Measurements from ENCODE around the gene LYZL4. TPM values are rescaled to one million over a fixed set of nuclear protein-coding genes. Genes with fewer than 3 reads are reported as not detected.

LYZL4 gene
- total and polyA plus RNA-seq, 10 of the 15 experiments (the other 5 are each of a cell fraction or from before 2014, with no cell fraction given): 0.10 to 0.11 (median 0.11) TPM; not detected in 7

GRCh38 chr3:42447481-42447880 is 37.1 kb upstream of the LYZL4 start:
- in situ Hi-C loops (cut with MboI) (loop anchor here (5.0 kb wide), 1 partner anchor 325 kb away; no protein-coding TSS in a partner anchor), intact Hi-C loops (cut with micrococcal nuclease; ENCODE audit: unreplicated experiment) (no loop called here)
- Histone ChIP-seq H3K27me3 (replicated peaks in 1 of 2; ENCODE audit: control insufficient read depth in 2 of 2, insufficient read depth in 2 of 2, low read length in 1 of 2) (no peaks in the 10 kb centered on the region; a peak in 1 of 4 replicates), H3K36me3 (ENCODE audit: control insufficient read depth in 2 of 2, insufficient read depth in 2 of 2, low read length in 1 of 2) (no peaks in the 10 kb centered on the region), H2AFZ (ENCODE audit: control insufficient read depth, low read depth, low read length) (no peak overlapping the region), H3K9ac (ENCODE audit: control insufficient read depth, insufficient read depth, low read length) (no peak overlapping the region), H3K4me1 (ENCODE audit: control insufficient read depth, insufficient read depth, low read length) (no peaks in the 10 kb centered on the region), H3K4me2 (ENCODE audit: control insufficient read depth, insufficient read depth) (no peak overlapping the region), H3K4me3 (no peak overlapping the region), H3K79me2 (ENCODE audit: control insufficient read depth, insufficient read depth, low read length) (no peaks in the 10 kb centered on the region), H3K27ac (ENCODE audit: control insufficient read depth, insufficient read depth) (no peak overlapping the region), H4K20me1 (ENCODE audit: control insufficient read depth, insufficient read depth) (no peaks in the 10 kb centered on the region), H3K9me3 (replicated peaks; ENCODE audit: control insufficient read depth, insufficient read depth, low read length) (no peaks in the 10 kb centered on the region; the same call in 2 of the 3 replicates)
- SMC1A ChIA-PET (ENCODE audit: uncharacterized antibody, unreplicated experiment): no interaction called here
- ATAC-seq (no peak), DNase-seq (ENCODE audit: low read depth, low spot score) (no peak), FAIRE-seq (no peak)
- POLR2A ChIA-PET: no interaction called here
- 0% methylated on average over 1 of the region's 1 CpG for WGBS (ENCODE audit: insufficient coverage, insufficient replicate concordance, low lambda C conversion rate, missing lambda C conversion rate)
- CTCF ChIA-PET: interaction anchor here (2.4 kb wide), 1 partner anchor 200 kb away, joined by 15 read pairs; no protein-coding TSS in a partner anchor
- TF ChIP-seq ZNF207 (IDR thresholded peaks at IDR 0.05; ENCODE audit: borderline replicate concordance) (no peak), SKIL (IDR thresholded peaks at IDR 0.05; ENCODE audit: low read depth, poor library complexity, severe bottlenecking) (no peak), CBX5 (IDR thresholded peaks at IDR 0.05; ENCODE audit: low read depth) (no peak), SP1 (IDR thresholded peaks at IDR 0.05; ENCODE audit: low read depth, low read length) (no peak), E2F4 (IDR thresholded peaks at IDR 0.05; ENCODE audit: low read depth, low read length) (no peak), BCL3 (IDR thresholded peaks at IDR 0.05; ENCODE audit: borderline replicate concordance, insufficient read depth, low read depth, low read length, poor library complexity, severe bottlenecking) (no peak), PKNOX1 (IDR thresholded peaks at IDR 0.05) (no peak)
- RAD21 ChIA-PET (ENCODE audit: unreplicated experiment): no interaction called here
- no TSS peak for BruUV-seq (replicated peaks)

Data from GM12878 (cell line).